Measurements from ENCODE around the gene FLOT2.

DNA sequence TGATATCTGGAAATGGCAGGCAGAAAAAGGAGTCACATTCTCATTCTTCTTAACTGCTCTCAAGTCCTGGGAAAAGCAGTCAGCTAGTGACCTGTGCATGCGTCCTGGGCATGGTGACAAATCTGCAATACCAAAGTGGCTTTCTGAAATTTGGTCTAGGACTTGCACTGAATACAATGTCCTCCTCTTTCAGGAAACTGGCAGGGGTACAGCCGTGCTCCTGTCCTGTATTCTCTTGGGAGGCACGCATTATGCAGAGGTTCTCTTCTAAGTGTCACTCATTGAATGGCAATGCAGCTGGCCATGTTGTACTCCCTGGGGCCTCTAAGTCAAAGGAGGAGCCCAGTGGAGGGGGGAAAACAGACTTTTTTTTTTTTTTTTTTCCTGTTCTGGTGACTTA is 43.1 kb upstream of the FLOT2 start:
- TF ChIP-seq CTCF (IDR thresholded peaks at IDR 0.05; ENCODE audit: control extremely low read depth in 1 of 3, insufficient read depth in 1 of 3, low read depth in 1 of 3, low read length in 3 of 3) (no peak), POLR2A (IDR thresholded peaks at IDR 0.05; ENCODE audit: control extremely low read depth in 1 of 2, low read depth in 2 of 2, low read length in 2 of 2) (no peak), GABPA (IDR thresholded peaks at IDR 0.05; ENCODE audit: borderline replicate concordance, insufficient read depth, low read length) (no peak), RAD21 (IDR thresholded peaks at IDR 0.05 in 1 of 2, conservative IDR thresholded peaks at IDR 0.05 in 1 of 2; ENCODE audit: low read depth in 2 of 2, low read length in 2 of 2) (no peak), CBX5 (IDR thresholded peaks at IDR 0.05; ENCODE audit: low read depth, low read length) (no peak), TEAD4 (IDR thresholded peaks at IDR 0.05; ENCODE audit: low read depth, low read length) (no peak), GTF2F1 (IDR thresholded peaks at IDR 0.05; ENCODE audit: borderline replicate concordance, low read depth, low read length) (no peak), YY1 (IDR thresholded peaks at IDR 0.05; ENCODE audit: low read depth, low read length) (no peak), MAFK (IDR thresholded peaks at IDR 0.05; ENCODE audit: low read depth, low read length) (no peak), MAX (IDR thresholded peaks at IDR 0.05) (no peak)
- TF ChIP-seq, protein P1, sequence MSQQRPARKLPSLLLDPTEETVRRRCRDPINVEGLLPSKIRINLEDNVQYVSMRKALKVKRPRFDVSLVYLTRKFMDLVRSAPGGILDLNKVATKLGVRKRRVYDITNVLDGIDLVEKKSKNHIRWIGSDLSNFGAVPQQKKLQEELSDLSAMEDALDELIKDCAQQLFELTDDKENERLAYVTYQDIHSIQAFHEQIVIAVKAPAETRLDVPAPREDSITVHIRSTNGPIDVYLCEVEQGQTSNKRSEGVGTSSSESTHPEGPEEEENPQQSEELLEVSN (IDR thresholded peaks at IDR 0.05) = no peak

All from H1 (cell line).